ENCODE measurements around the gene CDC42BPA.

The CDC42BPA gene

DNA sequence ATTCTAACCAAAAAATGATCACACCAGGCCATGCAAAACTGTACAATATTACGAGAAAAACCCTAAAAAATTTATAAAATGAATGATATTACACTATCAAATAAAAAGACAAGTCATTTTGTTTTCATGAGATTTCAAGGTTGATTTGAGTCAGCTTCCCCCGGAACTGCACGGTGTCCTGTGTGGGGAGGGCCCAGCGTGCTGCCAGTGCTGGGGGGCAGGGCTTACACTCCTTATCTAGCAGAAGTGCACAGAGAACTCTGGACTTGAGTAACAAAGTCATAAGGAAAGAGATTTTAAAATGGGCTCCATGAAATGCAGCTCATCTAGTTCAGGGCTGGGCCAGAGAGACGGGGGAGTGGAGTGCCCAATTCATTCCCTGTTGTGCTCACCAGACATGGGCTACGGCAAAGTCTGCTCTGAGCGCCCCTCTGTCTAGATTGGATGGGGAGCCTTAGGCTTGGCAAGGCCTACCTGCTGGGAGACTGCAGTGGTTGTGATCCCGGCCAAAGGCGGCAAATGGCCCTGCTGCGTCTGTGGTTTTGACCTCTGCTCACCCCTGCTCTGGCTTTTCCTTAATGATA is 328.1 kb downstream of the CDC42BPA start:
- DNase-seq = no peak

DNA sequence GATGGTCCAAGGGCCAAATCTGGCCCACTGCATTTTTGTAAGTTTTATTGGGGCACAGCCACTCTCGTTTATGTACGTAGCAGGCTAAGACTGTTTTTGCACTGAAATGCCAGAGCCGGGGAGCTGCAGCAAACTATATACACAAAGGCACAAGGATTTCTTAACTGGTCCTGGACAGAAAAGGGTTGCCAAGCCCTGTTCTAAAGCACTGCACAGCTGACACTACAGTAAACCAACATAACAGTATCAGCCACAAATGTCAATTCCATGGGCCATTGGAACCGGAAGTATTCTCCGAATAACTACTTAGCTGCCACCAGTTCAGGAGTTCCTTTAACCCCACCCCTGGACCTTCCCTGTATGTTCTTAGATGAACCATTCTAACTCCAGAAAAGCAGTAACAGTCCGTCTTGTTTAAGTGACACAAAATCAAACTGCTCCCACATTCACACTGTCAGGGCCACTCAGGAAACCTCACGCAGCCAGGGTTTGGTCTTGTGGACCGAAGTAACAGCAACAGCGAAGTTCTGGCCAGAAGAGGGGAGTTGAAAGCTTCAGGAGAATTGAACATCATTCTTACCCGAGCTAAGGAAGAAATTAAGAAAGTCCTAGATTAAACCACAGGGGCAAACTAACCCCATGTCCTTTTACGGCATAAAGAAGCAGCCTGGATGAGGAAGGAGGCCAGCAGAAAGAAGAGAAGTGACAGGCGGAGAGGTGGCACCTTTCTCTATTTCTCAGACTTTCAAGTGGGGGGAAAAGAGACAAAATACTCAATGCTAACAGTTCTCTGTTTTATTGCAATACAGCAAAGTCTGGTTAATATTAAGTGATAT is 329.0 kb downstream of the CDC42BPA start:
- DNase-seq = no peak

DNA sequence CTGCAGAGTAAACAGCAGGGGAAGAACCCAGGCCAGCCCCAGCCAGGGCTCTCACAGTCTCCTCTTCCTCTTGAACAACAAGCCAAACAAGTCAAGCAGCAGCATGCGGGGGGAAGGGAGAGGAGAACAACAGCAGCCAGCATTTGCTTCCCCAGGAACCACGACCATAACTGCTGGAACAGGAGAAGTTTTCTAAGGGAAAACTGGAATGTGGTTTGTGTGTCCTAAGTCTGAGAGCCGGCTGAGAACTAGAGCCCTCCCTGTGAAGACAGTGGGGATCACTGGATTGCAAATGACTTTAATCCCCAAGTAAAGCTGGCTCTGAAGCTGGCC is 330.0 kb downstream of the CDC42BPA start:
- DNase-seq = no peak

DNA sequence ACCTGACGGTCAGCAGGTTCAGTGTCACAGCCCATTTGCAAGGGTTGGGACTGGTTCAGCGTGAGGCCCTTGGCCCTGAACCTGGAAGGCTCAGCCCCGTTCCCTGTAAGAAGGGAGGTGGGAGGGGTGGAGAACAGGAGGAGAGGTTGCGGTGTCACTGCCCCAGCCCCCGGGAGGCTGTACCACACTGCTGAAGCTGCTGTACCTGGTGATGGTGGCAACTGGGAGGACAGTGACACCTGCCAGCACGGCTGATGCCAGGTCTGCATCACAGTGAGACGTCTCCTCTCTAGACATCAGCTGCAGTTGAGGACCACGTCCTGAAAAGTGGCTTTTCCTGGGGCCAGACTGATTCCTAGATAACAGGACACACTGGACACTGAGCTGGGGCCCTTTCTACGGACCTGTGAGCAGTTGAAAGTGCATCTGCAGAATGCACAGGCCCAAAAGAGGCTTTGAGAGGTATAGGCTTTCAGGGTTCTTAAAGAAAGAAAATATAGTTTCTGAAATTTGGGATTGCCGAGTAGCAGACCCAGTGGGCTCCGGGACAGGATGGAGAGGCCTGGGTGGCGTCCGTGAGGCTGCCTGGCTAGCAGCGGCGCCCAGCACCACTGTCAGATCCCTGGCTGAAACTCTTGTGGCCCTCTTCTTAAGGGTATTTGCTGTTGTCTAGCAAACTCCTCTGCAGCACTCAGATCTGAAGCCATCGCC is 330.5 kb downstream of the CDC42BPA start:
- no peak for DNase-seq

DNA sequence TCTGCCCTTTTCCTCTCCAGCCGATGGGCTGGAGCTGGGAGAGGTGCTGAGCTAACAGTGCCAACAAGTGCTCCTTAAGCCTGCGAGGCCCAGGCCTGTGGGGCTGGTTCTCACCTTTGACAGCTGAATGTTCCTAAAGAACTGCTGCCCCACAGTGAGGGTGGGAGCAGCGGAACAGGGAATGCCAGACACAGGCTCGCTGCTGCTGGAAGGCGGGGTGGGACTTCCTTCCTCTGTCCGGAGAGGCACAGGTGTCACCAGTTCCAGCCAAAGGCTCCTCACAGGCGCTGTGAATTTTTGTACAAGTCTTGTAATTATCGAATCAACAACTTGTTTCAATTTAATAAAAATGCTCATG is 331.1 kb downstream of the CDC42BPA start:
- DNase-seq = no peak

DNA sequence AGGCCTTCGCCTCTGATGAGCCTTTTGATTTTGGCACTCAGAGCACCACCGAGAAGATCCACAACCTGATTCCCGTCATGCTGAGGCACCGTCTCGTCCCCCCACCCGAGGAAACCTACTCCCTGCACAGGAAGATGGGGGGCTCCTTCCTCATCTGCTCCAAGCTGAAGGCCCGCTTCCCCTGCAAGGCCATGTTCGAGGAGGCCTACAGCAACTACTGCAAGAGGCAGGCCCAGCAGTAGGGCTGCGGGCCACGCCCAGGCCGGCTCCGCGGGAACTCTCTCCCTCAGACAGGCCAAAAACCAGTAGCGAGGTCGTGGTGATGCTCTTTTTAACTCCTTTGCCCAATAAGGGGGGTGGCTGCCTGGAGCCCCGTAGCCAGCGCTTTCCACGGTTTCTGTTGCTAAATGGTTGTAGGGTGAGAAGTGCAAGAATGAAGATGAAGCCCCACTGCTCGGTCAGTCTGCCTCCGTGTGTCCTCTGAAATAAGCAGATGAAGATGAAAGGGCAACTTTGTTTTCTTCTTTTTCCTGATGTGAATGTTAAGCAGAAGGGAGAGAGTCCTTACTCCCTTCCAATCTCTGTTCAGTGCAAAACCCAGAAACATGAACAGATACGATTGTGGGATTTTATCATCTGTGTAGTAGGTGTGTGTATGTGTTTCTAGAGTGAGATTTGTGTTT is 331.7 kb downstream of the CDC42BPA start:
- no peak for DNase-seq

DNA sequence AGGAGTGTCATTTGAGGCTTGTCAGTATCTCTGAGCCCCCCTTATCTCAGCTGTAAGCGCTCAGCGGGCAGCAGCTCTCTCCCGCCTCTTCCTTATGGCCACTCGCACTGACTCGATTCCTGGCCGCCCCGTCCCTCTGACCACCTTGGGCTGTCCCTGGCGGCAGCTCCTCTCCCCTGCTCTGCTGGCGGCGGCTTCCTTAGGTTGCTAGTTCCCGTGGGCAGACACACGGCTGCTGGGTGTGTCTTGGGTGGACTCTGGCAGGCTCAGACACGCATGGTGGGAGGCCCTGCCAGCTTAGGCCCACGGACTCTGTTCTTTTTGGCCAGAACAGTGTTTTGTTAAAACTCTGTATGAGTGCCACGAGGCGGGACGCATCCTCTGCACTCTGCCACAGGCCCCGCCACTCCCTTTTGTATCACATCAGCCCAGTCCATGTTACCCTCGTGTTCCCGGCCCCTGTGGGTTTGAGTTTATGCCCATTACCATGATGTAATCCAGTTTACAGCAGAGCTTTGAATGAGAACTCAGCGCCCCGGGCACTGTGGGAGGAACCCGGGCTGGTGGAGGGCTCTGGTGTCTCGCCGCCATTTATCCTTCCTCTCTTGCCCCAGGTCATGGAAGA is 332.3 kb downstream of the CDC42BPA start:
- no peak for DNase-seq

DNA sequence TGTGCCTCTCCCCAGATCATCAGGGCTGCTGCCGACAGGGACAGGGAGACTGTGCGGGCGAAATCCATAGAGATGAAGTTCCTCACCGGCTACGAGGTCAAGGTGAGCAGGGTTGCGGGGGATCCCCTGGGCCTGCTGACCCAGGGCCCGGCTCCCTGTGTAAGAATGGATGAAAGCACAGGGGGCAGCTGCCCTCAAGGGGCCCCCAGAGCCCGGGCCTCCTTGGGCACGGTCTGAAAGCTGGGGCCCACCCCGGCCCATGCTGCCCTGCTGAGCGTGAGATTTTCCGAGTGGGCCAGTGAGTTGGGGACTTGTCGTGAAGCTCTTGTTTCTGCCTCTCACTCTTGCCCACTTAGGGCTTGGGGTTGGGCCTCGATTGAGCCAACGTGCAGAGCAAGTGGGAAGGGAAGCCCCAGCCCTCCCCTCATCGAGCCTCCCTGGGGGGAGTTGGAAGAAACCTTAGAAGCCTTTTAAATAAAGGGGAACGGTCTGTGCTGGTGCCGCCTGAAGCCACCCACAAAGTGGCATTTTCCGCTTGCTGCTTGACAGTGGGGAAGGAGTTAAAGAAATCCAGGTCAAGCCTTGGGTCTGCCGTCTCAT is 333.0 kb downstream of the CDC42BPA start:
- DNase-seq = no peak

DNA sequence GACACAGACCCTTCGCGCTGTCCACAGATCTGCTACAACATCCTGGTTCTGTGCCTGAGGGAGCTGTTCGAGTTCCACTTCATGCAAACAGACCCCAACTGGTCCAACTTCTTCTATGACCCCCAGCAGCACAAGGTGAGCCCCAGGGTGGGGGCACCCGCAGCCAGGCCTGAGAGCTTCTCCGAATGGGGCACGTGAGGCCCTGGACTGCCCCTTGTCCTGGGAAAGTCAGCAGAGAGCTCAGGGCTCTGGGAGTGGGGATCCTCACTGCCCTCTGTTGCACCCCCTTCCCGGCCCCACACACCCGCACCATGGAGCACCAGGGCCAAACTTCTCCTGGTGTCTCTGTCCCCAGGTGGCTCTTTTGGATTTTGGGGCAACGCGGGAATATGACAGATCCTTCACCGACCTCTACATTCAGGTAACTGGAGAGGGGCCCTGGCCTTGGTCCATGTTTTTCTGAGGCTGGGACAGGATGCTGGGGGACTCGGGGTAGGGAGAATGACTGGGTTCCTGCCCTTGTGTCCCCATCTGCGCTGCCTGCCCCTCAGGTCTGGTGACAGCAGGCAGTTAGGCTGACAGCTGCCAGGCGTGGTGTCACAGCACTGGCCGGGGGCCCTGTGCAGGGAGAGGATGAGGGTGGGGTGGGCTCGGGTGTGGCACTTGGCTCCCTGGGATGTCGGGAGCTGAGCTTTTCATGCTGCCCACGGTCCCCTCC is 333.6 kb downstream of the CDC42BPA start:
- no peak for DNase-seq

DNA sequence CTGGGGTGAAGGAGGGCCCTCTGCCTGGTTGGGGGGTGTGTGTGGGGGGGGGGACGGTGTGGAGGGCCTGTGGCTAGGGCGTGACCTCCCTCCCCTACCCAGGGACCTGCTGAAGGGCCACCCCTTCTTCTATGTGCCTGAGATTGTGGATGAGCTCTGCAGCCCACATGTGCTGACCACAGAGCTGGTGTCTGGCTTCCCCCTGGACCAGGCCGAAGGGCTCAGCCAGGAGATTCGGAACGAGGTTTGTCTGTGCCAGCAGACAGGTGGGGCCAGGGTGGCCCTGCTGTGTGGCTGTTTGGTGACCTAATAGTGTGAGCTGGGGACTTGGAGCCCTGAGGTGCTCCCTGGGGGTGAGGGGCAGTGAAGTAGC is 334.3 kb downstream of the CDC42BPA start:
- no peak for DNase-seq

DNA sequence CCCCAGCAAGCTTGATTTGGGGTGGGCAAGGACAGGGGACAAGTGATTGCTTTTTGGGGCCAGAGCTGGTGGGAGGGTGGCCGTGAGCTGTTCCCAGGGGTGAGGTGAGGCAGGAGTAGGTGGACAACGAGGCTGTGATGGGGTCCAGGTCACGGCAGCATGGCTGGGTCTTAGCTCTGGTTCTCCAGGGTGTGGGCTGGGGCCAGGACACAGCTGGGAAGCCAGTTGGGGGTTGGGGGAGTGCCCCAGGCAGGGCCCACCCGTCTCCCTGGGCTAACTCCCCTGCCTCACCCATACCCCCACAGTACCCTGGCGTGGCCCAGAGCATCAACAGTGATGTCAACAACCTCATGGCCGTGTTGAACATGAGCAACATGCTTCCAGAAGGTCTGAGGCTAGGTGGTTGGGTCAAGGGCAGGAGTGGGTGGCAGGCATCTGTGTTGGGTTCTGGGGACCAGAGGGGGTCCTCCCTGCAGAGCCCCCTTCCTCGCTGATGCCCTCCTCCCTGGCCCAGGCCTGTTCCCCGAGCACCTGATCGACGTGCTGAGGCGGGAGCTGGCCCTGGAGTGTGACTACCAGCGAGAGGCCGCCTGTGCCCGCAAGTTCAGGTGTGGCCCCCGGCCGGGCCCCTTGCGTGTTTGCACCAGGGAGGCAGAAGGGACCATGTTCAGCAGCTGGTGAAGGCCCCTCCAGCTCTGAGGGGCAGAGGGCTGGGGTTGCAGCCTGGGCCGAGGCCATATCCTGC is 334.9 kb downstream of the CDC42BPA start:
- no peak for DNase-seq

DNA sequence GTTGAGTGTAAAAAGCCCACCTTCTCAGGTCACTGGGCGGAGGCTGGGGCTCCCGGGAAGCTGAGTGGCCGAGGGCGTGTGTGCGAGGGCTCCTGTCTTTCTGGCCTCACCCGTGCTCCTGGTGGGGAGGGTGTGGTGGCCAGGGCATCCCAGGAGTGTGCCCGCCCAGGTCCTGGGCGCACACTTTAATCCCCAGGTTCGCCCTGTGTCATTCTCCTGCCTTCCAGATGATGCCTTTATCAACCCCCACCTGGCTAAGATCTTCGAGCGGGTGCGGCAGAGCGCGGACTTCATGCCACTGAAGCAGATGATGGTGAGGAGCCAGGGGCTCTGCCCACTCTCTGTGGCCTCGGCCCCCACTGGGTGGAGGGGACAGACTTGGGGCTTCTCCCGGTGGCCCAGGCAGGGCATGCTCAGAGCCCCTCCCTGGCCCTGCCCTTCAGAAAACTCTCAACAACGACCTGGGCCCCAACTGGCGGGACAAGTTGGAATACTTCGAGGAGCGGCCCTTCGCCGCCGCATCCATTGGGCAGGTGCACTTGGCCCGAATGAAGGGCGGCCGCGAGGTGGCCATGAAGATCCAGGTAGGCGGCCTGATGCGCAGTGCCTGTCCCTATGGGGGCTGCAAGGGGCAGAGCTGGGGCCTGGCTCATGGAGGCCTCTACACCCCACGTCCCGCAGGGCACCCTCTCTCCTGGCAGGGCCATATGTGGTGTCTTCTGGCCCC is 335.7 kb downstream of the CDC42BPA start:
- DNase-seq = no peak

DNA sequence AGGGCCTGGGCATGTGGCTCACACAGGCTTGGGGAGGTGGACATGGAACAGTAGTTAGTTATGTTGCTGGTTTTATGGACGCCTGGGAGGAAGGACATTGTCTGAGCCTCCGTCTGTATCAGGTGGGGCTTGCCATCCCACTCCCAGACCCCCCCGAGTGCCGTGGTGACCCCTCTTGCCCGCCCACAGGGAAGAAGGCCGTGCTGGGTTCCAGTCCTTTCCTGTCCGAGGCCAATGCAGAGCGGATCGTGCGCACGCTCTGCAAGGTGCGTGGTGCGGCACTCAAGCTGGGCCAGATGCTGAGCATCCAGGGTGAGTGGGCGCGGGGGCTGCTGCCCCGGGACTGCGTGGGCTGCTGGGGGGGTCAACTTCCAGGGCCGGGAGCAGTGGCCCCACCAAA is 336.5 kb downstream of the CDC42BPA start:
- DNase-seq = no peak

DNA sequence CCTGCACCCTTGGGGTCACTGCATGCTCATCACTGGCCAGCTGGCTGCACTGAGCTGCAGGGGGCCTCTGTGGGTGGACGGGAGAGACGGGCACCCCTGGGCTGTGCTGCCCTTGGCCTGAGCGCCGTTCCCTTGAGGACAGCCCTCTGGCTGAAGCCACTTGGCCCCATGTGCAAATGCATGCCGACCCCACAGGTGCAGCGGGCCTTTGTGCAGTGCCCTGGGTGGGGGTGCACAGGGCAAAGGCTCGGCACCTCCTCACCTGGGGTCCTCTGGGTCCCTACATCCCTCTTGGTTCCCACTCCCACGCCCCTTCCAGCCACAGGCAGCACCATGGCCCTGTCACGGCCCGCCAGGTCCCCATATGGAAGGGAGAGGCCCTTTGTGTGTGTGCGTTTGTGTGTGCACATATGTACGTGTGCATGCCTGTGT is 336.9 kb downstream of the CDC42BPA start:
- DNase-seq = no peak

DNA sequence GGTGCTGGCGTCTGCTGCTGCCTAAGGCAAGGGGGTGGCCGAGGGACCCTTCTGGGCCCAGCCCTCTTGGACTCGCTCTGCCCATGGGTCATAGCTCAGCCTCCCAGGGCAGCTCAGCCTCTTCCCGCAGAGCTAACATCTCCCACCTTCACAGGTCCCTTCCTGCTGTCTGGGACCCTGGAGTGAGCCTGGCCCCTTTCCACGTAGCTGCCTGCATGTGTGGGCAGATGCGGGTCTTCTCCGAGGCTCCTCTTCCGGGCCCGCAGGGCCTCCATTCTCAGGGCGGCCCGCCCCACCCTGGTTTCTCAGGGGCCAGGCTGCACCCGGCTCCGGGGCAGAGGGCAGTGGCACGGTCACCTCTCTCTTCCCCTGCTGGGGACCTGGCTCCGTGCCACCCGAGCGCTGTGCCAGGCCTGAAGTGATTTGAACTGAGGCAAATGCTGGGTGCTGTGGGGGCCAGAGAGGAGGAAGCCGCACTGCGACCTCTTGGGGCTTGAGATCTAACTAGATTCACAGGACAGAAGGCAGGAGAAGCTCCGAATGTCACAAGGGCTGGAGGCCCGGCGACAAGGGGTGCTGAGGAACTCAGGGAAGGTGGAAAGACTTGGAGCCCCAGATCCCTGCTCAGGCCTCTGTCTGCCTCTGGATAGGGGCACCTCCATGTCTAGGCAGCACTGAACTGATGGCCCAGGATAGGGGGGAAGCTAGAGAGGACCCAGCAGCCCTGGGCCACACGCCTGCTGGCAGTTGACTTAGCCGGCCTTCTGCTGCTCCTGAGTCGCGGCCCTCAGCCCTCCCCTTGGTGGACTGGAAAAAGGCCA is 337.5 kb downstream of the CDC42BPA start:
- no peak for DNase-seq

DNA sequence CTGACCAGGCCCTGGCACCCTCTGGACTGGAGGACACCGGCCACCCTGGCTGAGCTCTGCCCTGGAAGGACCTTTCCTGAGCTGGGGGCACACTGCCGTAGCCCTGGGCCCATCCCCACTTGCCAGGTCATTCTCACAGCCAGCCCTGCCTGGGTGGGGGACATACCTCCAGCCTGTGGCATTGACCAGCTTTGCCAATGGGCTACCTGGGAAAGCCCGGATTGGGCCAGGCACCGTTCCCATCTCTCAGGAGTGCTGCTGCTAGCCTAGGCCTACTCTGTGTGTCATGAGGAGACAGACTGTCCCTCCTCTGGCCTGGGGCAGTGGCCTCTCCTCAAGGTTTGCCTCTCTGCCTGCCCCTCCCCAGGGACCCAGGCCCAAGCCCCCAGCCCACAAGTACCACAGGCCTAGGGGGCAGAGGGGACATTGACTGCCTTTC is 338.2 kb downstream of the CDC42BPA start:
- no peak for DNase-seq

DNA sequence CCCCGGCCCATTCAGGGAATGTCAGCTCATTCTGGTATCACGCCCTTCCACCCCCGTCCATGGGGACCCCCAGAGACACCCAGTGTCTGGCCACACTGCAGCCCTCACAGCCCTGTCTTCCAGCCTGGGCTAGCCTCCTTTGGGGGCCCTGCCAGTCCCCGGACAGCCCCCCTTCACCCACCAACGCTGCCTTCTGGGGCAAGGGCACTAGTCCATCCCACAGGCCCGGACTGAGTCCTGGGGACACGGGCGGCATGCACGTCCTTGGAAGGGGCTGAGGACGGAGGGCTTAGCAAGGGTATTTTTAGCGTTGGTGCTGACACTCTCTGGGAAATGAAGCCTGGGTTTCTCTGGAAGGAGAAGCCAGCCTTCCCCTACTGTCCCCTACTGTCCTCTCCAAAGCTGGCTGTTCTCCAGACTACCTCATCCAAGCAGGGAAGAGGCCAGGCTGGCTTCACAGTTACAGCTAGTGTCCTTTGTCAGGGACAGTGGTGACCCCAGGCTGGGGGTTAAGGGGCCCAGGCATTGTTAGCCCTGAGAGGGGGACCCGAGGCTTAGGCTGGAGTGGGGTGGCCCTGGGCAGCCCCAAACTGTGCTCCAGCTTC is 338.7 kb downstream of the CDC42BPA start:
- DNase-seq = no peak

DNA sequence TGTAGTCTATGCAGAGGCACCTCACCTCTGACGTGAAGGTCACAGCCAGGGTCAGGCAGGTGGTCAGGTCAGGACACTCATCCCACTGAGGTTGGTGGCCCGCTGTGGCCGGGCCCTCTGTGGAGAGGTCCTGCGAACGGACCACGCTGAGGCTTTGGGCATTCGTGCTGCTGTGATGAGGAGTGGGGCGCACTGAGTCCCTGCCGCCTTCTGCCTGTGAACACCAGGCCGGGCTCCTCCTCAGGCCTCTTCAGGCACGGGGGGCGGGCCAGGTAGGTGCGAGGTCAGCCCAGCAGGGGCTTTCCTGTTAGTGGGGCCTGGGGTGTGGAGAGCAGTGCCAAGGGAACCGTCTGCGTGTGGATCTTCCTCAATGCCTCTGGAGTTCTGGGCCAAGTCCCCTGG is 339.2 kb downstream of the CDC42BPA start:
- DNase-seq = no peak

DNA sequence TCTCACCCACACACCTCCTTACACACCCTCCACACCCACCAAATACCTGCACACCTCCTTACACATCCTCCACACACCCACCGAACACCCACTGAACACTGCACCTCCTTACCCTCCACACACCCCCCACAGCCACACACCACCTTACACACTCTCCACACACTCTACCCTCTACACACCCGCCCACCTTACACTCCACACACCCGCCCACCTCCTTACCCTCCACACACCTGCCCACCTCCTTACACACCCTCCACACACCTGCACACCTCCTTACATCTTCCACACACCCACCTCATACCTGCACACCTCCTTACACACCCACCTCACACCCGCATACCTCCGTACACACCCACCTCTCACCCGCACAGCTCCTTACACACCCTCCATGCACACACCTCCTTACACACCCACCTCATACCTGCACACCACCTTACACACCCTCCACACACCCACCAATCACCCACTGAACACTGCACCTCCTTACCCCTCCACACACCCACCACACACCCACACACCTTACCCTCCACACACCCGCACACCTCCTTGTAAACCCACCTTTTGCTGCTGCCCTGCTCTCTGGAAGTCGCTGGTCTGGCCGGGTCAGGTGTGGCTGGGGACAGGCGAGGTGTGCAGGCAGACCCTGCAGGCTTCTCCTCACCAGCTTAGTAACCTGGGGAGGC is 339.7 kb downstream of the CDC42BPA start:
- DNase-seq = no peak

Data from NCI-H526 treated with DMSO at 0.1 percent for 48 hours (cell line).